K562 (cell line): ENCODE measurements around the gene BRAF. TPM values are rescaled to one million over a fixed set of nuclear protein-coding genes. Genes with fewer than 3 reads are reported as not detected.

Source experiments
- polyA plus RNA-seq, 8 experiments: library from polyadenylated mRNA; depleted of rRNA in 4 of 8; stranded (reverse) in 5 of 8; unstranded in 3 of 8; fragments of >200 nt; fragmentation: Nextera tagmentation in 2 of 8; fragmentation: Illumina TruSeq in 1 of 8; extraction: Ambion mirVana in 2 of 8; extraction: Trizol in 1 of 8; gene quantifications; 2 replicates each; pipeline versions ENCODE4 v1.2.1 to v1.2.3, GENCODE V29; 2011 to 2014; ENCODE audit warnings: inconsistent platforms in 1 of 8, missing spikeins in 1 of 8
- small RNA-seq: library from RNA; depleted of rRNA; stranded (forward); fragments of <200 nt; gene quantifications from one replicate; pipeline ENCODE3, GENCODE V24; 2014
- total RNA-seq, 7 experiments: library from RNA; depleted of rRNA in 6 of 7; stranded (reverse); fragments of >200 nt in 6 of 7; fragmentation: Illumina TruSeq in 2 of 7; extraction: Trizol in 2 of 7; gene quantifications; 2 replicates each; pipeline versions ENCODE4 v1.2.1 to v1.2.3, GENCODE V29; 2011 to 2021; ENCODE audit warnings: low replicate concordance in 1 of 7

BRAF gene
- total and polyA plus RNA-seq, 9 of the 15 experiments (the other 6 are each of a cell fraction or from before 2014, with no cell fraction given), result 3.6 to 38.3 (median 21.9) TPM

Small RNA genes within 50 kb of the gene (small RNA-seq; reads per million reads assigned to genes)
- not detected for gene AC006006.1
- not detected for gene RNU6-85P

Other genes with a start within 250 kb of the BRAF start
- 303 and 359 TPM in 2 replicates for gene NDUFB2, start 228.2 kb downstream of the BRAF start, total RNA-seq (2014; rRNA removed)
- 320 and 326 TPM in 2 replicates for gene NDUFB2, start 228.2 kb downstream of the BRAF start, total RNA-seq (2014; rRNA removed; fragmentation: Illumina TruSeq; extraction: Trizol)
- 273 and 287 TPM in 2 replicates for gene NDUFB2, start 228.2 kb downstream of the BRAF start, total RNA-seq (2015; rRNA removed; fragmentation: Illumina TruSeq; extraction: Trizol)
- 304 and 329 TPM in 2 replicates for gene NDUFB2, start 228.2 kb downstream of the BRAF start, total RNA-seq (2021)
- gene NDUFB2, start 228.2 kb downstream of the BRAF start, polyA plus RNA-seq (2011; rRNA removed), result 540 and 563 TPM in 2 replicates
- gene NDUFB2, start 228.2 kb downstream of the BRAF start, polyA plus RNA-seq (2014; fragmentation: Illumina TruSeq; extraction: Trizol), result 220 and 292 TPM in 2 replicates
- gene NDUFB2, start 228.2 kb downstream of the BRAF start, polyA plus RNA-seq (2014; fragmentation: Nextera tagmentation; extraction: Ambion mirVana), result 1,000 to 10,000 TPM; 1,937 to 2,075 TPM
- gene NDUFB2, start 228.2 kb downstream of the BRAF start, polyA plus RNA-seq (2014; rRNA removed), result 465 and 510 TPM in 2 replicates
- gene MRPS33, start 90.0 kb upstream of the BRAF start, total RNA-seq (2014; rRNA removed), result 70.3 and 81.1 TPM in 2 replicates
- gene MRPS33, start 90.0 kb upstream of the BRAF start, total RNA-seq (2014; rRNA removed; fragmentation: Illumina TruSeq; extraction: Trizol), result 205 and 227 TPM in 2 replicates
- 122 and 132 TPM in 2 replicates for gene MRPS33, start 90.0 kb upstream of the BRAF start, total RNA-seq (2015; rRNA removed; fragmentation: Illumina TruSeq; extraction: Trizol)
- 106 and 109 TPM in 2 replicates for gene MRPS33, start 90.0 kb upstream of the BRAF start, total RNA-seq (2021)
- 170 and 187 TPM in 2 replicates for gene MRPS33, start 90.0 kb upstream of the BRAF start, polyA plus RNA-seq (2011; rRNA removed)
- gene MRPS33, start 90.0 kb upstream of the BRAF start, polyA plus RNA-seq (2014; fragmentation: Illumina TruSeq; extraction: Trizol), result 149 and 204 TPM in 2 replicates
- 100 to 1,000 TPM; 395 to 442 TPM for gene MRPS33, start 90.0 kb upstream of the BRAF start, polyA plus RNA-seq (2014; fragmentation: Nextera tagmentation; extraction: Ambion mirVana)
- 109 and 123 TPM in 2 replicates for gene MRPS33, start 90.0 kb upstream of the BRAF start, polyA plus RNA-seq (2014; rRNA removed)
- gene TMEM178B, start 149.1 kb upstream of the BRAF start, total RNA-seq (2014; rRNA removed), result not detected in 2 replicates
- gene TMEM178B, start 149.1 kb upstream of the BRAF start, total RNA-seq (2014; rRNA removed; fragmentation: Illumina TruSeq; extraction: Trizol), result under 0.01 TPM in 1 of 2 replicates, not detected in the other
- gene TMEM178B, start 149.1 kb upstream of the BRAF start, total RNA-seq (2015; rRNA removed; fragmentation: Illumina TruSeq; extraction: Trizol), result 0.04 TPM in 1 of 2 replicates, not detected in the other
- gene TMEM178B, start 149.1 kb upstream of the BRAF start, total RNA-seq (2021), result 0.02 TPM in 1 of 2 replicates, not detected in the other
- 0.01 and 0.03 TPM in 2 replicates for gene TMEM178B, start 149.1 kb upstream of the BRAF start, polyA plus RNA-seq (2011; rRNA removed)
- 0.03 TPM in 1 of 2 replicates, not detected in the other for gene TMEM178B, start 149.1 kb upstream of the BRAF start, polyA plus RNA-seq (2014; fragmentation: Illumina TruSeq; extraction: Trizol)
- not detected for gene TMEM178B, start 149.1 kb upstream of the BRAF start, polyA plus RNA-seq (2014; fragmentation: Nextera tagmentation; extraction: Ambion mirVana)
- 0.01 and 0.03 TPM in 2 replicates for gene TMEM178B, start 149.1 kb upstream of the BRAF start, polyA plus RNA-seq (2014; rRNA removed)